MCF 10A (cell line): Measurements from ENCODE around the gene RAD9A. TPM values are rescaled to one million over a fixed set of nuclear protein-coding genes. Genes with fewer than 3 reads are reported as not detected.
A peak's percentile ranks its signal among the peaks of the same experiment; 100 is the strongest.

ENCODE experiments used
- BruUV-seq: library from RNA; stranded (reverse); fragments of 400-500 nt; replicated peaks from 2 replicates; lab custom pipeline; 2021; lab: Mats Ljungman, UMichigan
- CTCF ChIA-PET: fragments of 300-600 bp; sonication (Branson Sonifier 250); formaldehyde crosslinking; extraction: SDS; loops from one replicate; lab custom pipeline; 2021; ENCODE audit warnings: antibody characterized with exemption, inconsistent platforms; lab: Yijun Ruan, JAX
- POLR2A ChIA-PET: fragments of 300-600, 350-650 bp; sonication (Branson Sonifier 250); formaldehyde crosslinking; extraction: SDS; loops from one replicate; lab custom pipeline; 2020; ENCODE audit warnings: antibody characterized with exemption, inconsistent platforms; lab: Yijun Ruan, JAX
- DNase-seq: peaks from one replicate; pipeline ENCODE4 v3.0.0-alpha.2; 2018; ENCODE audit not compliant: unreplicated experiment
- H3K27ac Mint-ChIP-seq: one replicate; pipeline ENCODE4 v1.8.0; 2022; ENCODE audit warnings: mild to moderate bottlenecking, low read depth, mixed read lengths; ENCODE audit not compliant: unreplicated experiment
- H3K27me3 Mint-ChIP-seq: one replicate; pipeline ENCODE4 v1.8.0; 2022; ENCODE audit warnings: mixed read lengths; ENCODE audit not compliant: insufficient read depth, unreplicated experiment
- H3K36me3 Mint-ChIP-seq: one replicate; pipeline ENCODE4 v1.8.0; 2022; ENCODE audit warnings: mild to moderate bottlenecking, moderate library complexity, mixed read lengths; ENCODE audit not compliant: insufficient read depth, unreplicated experiment
- H3K4me1 Mint-ChIP-seq: one replicate; pipeline ENCODE4 v1.8.0; 2022; ENCODE audit warnings: mixed read lengths; ENCODE audit not compliant: insufficient read depth, unreplicated experiment
- H3K4me3 Mint-ChIP-seq: one replicate; pipeline ENCODE4 v1.8.0; 2022; ENCODE audit warnings: mild to moderate bottlenecking, moderate library complexity, mixed read lengths; ENCODE audit not compliant: unreplicated experiment
- H3K9me3 Mint-ChIP-seq: one replicate; pipeline ENCODE4 v1.8.0; 2022; ENCODE audit warnings: mixed read lengths; ENCODE audit not compliant: unreplicated experiment
- intact Hi-C: fragments of 100-400 bp; cut with micrococcal nuclease; formaldehyde crosslinking; loops from 2 replicates; pipeline ENCODE4 v1.14.1; 2022
- total RNA-seq: library from RNA; stranded (reverse); gene quantifications from 2 replicates; pipeline ENCODE4 v1.2.3, GENCODE V29; 2022
- TF ChIP-seq, protein P1 (sequence below): fragments of 200-600 bp; IDR thresholded peaks from one replicate; pipeline ENCODE4 v1.8.0; 2022; ENCODE audit warnings: antibody characterized with exemption, mild to moderate bottlenecking; ENCODE audit not compliant: unreplicated experiment

RAD9A gene
- total RNA-seq, 1 experiment from 2014 or later, result 9.9 TPM

DNA sequence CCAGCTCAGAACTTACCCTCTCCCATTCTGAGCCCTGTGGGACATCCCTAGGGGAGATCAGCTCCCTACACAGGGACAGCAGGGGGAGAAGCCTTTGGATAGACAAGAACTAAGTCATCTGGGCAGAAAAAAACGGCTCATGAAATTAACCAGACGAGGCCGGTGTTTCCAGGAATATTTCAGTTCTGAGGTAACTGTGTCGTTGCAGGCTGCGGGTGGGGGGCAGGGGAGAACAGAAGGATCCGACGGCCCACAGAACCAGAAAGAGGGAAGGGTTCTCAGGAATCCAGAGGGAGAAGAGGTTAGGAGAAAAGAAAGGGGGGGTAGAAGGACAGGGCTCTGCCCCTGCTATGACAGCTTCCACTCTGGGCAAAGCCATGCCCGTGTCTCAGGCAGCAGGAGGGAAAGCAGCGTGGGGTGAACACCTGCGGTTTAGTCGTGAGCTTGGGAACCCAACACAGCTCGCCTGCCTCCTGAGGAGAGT, 21.9 kb upstream of the RAD9A start:
- CTCF ChIA-PET, result interaction anchor here (0.5 to 19.3 kb wide), 7 partner anchors 10 to 1481 kb away, joined by 3 to 659 read pairs (median 5); partner anchors contain the start of genes POLD4 and RPS6KB2
- no peaks in the 10 kb centered on the region for H3K9me3 Mint-ChIP-seq
- no peak for DNase-seq
- no peak overlapping the region for H3K27ac Mint-ChIP-seq
- TF ChIP-seq, protein P1, sequence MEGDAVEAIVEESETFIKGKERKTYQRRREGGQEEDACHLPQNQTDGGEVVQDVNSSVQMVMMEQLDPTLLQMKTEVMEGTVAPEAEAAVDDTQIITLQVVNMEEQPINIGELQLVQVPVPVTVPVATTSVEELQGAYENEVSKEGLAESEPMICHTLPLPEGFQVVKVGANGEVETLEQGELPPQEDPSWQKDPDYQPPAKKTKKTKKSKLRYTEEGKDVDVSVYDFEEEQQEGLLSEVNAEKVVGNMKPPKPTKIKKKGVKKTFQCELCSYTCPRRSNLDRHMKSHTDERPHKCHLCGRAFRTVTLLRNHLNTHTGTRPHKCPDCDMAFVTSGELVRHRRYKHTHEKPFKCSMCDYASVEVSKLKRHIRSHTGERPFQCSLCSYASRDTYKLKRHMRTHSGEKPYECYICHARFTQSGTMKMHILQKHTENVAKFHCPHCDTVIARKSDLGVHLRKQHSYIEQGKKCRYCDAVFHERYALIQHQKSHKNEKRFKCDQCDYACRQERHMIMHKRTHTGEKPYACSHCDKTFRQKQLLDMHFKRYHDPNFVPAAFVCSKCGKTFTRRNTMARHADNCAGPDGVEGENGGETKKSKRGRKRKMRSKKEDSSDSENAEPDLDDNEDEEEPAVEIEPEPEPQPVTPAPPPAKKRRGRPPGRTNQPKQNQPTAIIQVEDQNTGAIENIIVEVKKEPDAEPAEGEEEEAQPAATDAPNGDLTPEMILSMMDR, result no peak
- BruUV-seq, result no TSS peak
- intact Hi-C loops, result no loop called here
- peaks cover 11% of the 10 kb centered on the region for H3K36me3 Mint-ChIP-seq
- no peaks in the 10 kb centered on the region for H3K27me3 Mint-ChIP-seq
- no peak overlapping the region for H3K4me3 Mint-ChIP-seq
- POLR2A ChIA-PET, result interaction anchor here (1.2 to 6.9 kb wide), 4 partner anchors 8 to 20 kb away, joined by 3 to 91 read pairs (median 9); partner anchors contain the start of gene POLD4
- H3K4me1 Mint-ChIP-seq, result peaks cover 56% of the 10 kb centered on the region

DNA sequence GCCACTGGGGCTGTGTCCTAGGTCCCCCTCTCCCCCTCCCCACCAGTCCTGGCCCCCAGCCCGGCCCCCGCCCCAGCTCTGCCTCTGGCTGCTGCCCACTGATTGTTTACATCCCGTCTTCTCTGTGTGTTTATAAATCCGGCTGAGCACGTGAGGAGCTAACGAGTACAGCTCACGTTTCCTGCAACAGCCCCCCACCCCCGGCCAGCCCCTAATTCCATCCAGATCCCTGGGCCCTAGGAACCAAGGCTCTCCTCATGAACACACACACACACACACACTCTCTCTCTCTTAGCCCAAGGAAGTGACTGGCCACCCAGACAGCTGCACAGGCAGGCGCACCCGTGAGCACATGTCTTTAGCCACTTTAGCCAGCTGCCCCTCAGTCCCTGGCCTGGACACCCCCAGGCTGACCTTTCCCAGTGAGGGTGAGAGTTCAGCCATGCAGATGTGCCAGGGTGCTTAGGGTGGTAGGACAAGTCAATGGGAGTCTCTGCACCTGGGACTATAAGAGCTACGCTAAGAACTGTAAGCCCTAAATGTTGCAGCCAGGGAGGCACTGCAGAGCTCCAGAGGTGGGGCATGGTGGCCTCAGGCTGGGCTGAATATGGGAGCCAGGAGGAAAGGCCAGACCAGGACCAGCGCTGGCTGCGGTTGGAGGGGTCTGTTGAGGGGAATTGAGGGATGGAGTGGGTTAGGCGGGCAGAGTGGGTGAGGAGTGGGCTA, 21.3 kb upstream of the RAD9A start:
- ChIA-PET POLR2A (interaction anchor here (0.5 to 6.9 kb wide), 7 partner anchors 9 to 966 kb away, joined by 3 to 91 read pairs (median 3); partner anchors contain the start of gene POLD4), CTCF (interaction anchor here (0.5 to 19.3 kb wide), 12 partner anchors 9 to 1481 kb away, joined by 3 to 659 read pairs (median 4); partner anchors contain the start of genes CDK2AP2, POLD4 and RPS6KB2)
- TF ChIP-seq, protein P1, result no peak
- peaks cover 11% of the 10 kb centered on the region for H3K36me3 Mint-ChIP-seq
- H3K9me3 Mint-ChIP-seq, result no peaks in the 10 kb centered on the region
- H3K27ac Mint-ChIP-seq, result peak overlapping the region; percentile 50
- no TSS peak for BruUV-seq
- no peak overlapping the region for H3K4me3 Mint-ChIP-seq
- intact Hi-C loops, result no loop called here
- H3K4me1 Mint-ChIP-seq, result peaks cover 55% of the 10 kb centered on the region
- DNase-seq, result no peak
- no peaks in the 10 kb centered on the region for H3K27me3 Mint-ChIP-seq

DNA sequence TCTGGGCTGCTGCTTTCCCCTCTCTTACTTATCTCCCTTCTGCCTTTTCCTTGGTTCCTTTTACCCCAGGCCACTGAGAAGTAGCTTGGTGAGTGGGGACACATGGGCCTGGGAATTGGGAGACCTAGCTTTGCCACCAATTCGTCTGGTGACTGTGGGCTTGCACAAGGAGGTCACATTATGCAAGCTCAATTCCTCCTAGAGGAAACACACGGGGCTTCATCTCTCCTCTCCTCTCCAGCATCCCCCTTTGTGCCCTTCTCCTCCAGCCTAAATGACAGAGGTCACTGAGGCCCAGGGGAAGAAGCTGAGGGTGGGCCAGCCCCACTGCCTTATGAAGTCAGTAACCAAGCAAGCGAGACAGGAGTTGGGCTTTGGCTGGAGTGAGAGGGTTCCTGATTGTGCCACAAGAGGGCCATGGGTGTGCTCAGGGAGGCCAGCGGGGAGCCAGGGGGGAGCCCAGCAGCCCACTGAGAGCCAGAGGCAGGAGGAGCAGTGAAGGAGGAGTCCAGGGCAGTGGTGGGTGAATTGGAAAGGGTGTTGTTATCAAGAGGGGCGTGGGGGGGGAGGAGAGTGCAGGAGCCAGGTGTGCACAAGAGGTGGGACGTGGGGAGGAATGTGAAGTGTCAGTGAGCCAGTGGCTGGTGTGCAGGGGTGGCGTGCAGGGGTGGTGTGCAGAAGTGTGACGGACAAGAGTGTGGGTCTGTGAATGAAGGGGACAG, 20.4 kb upstream of the RAD9A start:
- DNase-seq, result peak; percentile 53
- Mint-ChIP-seq H3K36me3 (peaks cover 11% of the 10 kb centered on the region), H3K4me1 (peaks cover 47% of the 10 kb centered on the region), H3K27me3 (no peaks in the 10 kb centered on the region), H3K27ac (no peak overlapping the region), H3K9me3 (no peaks in the 10 kb centered on the region), H3K4me3 (peak overlapping the region; percentile 84)
- ChIA-PET POLR2A (interaction anchor here (0.6 to 6.9 kb wide), 5 partner anchors 9 to 965 kb away, joined by 3 to 91 read pairs (median 12); partner anchors contain the start of gene POLD4), CTCF (interaction anchor here (0.5 to 19.3 kb wide), 12 partner anchors 8 to 653 kb away, joined by 3 to 659 read pairs (median 4); partner anchors contain the start of genes CDK2AP2 and POLD4)
- no TSS peak for BruUV-seq
- intact Hi-C loops, result no loop called here
- TF ChIP-seq, protein P1, result peak; percentile 43
